CD4-positive, alpha-beta T cell treated with Interleukin-15 for 1 hour (primary cell): ENCODE results near the gene HSD17B14.
A peak's percentile ranks its signal among the peaks of the same experiment; 100 is the strongest.
"Not testable (repeated sequence)": the region's sequence is repeated elsewhere in the genome, so short reads cannot be mapped to it uniquely, and the experiment has no call there.

ENCODE experiments used
- DNase-seq: peaks from one replicate; pipeline ENCODE4 v3.0.0-alpha.2; 2020

HSD17B14 gene

GRCh38 chr19:48796298-48797083, 39.8 kb downstream of the HSD17B14 start:
- DNase-seq: no peak

- no peak for DNase-seq
These were observed 40.6 kb downstream of the HSD17B14 start for GRCh38 chr19:48795685-48796070.

GRCh38 chr19:48795055-48795684, 41.1 kb downstream of the HSD17B14 start:
- peak; percentile 89 for DNase-seq

DNA sequence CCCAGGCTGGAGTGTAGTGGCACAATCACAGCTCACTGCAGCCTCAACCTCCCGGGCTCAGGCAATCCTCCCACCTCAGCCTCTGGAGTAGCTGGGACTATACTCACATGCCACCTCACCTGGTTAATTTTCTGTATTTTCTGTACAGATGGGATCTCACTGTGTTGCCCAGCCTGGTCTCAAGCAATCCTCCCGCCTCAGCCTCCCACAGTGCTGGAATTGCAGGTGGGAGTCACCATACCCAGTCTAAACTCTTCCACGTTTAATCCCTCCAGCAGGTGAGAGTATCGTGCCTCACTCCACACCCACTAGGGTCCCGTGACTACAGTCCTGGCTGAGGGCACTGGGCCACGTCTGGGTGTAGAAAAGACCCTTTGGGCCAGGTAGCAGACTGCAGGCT, 42.0 kb downstream of the HSD17B14 start:
- no peak for DNase-seq

GRCh38 chr19:48793271-48793670, 43.0 kb downstream of the HSD17B14 start:
- no peak for DNase-seq

DNA sequence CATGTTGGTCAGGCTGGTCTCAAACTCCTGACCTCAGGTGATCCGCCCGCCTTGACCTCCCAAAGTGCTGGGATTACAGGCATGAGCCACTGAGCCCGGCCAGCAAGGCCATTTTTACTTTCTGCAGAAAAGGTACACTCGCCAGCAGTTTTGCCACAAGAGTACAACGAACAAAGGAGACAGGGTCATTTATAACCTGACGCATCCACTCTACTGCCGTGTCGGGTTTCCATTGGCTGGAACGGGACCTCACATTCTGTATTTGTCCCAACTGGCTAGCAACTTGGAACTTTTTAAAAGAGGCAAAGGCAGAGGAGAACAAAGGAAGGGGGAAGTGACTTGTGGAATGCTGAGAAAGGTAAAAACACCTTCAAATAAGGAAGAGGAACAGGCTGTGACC, 49.0 kb downstream of the HSD17B14 start:
- not testable (repeated sequence) for DNase-seq

DNA sequence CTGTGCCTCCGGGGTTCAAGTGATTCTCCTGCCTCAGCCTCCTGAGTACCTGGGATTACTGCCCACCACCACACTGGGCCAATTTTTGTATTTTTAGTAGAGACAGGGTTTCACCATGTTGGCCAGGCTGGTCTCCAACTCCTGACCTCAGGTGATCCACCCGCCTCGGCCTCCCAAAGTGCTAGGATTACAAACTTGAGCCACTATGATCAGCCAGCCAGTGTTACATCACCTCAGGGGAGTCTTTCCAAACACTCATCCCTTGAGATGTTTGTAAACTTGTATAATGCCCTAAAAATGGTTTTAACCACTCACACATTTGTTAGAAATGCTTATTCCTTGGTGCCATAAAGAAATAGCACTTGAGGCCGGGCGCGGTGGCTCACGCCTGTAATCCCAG, 49.9 kb downstream of the HSD17B14 start:
- DNase-seq: not testable (repeated sequence)

GRCh38 chr19:48784527-48784926, 51.8 kb downstream of the HSD17B14 start:
- DNase-seq: no peak

DNA sequence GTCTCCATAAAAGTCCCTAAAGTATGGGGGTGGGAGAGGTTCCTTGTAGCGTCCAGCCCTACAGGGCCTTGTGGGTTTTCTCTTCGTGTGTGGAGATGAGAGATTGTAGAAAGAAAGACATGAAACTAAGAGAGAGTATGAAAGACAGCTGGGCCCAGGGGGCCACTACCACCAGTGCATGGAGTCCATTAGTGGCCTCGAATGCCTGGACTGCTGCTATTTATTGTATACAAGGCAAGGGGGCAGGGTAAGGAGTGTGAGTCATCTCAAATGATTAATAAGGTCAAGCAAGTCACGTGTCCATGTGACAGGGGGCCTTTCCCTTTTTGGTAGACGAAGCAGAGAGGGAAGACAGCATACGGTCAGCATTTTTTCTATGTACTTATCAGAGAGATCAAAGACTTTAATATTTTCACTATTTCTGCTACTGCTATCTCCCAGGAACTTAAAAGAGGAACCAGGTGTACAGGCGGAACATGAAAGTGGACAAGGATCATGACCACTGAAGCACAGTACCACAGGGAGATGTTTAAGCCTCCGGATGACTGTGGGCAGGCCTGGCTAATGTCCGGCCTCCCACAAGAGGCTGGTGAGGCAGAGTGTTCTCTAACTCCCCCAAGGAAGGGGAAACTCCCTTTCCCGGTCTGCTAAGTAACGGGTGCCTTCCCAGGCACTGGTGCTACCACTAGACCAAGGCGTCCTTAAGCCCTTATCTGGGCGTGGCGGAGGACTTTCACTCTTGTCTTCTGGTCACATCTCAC, 55.5 kb downstream of the HSD17B14 start:
- peak; percentile 55 for DNase-seq

GRCh38 chr19:48779636-48780035, 56.7 kb downstream of the HSD17B14 start:
- DNase-seq: no peak

- no peak for DNase-seq
These were observed 58.6 kb downstream of the HSD17B14 start for GRCh38 chr19:48777720-48778119.

DNA sequence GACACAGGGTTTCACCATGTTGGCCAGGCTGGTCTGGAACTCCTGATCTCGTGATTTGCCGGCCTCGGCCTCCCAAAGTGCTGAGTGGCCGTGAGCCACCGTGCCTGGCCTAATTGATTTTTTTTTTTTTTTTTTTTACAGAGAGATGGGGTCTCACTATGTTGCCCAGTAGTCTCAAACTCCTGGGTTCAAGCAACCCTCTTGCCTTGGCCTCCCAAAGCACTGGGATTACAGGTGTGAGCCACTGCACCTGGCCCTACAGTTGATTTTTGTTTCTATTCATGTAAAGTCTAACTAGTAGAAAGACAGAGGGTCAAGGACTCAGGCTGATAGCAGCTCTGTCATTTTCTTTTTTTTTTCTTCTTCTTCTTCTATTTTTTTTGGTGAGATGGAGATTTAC, 59.2 kb downstream of the HSD17B14 start:
- no peak for DNase-seq

DNA sequence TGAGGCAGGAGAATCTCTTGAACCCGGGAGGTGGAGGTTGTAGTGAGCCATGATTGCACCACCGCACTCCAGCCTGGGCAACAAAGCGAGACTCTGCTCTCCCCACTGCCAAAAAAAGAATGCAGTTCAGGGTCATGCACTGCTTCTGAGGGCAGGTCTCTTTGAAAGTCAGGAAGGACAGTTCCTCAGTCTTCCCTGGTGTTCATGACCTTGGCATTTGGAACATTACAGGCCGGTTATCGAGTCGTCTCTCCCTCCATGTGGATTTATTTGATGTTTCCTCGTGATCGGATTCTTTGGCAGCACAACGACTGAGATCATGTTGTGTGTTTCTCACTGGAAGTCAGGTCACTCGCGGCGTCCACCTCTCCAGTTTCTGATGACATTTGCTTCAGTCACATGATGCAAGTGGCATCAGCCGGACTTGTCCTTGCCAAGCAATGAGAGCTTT, 63.8 kb downstream of the HSD17B14 start:
- no peak for DNase-seq

DNA sequence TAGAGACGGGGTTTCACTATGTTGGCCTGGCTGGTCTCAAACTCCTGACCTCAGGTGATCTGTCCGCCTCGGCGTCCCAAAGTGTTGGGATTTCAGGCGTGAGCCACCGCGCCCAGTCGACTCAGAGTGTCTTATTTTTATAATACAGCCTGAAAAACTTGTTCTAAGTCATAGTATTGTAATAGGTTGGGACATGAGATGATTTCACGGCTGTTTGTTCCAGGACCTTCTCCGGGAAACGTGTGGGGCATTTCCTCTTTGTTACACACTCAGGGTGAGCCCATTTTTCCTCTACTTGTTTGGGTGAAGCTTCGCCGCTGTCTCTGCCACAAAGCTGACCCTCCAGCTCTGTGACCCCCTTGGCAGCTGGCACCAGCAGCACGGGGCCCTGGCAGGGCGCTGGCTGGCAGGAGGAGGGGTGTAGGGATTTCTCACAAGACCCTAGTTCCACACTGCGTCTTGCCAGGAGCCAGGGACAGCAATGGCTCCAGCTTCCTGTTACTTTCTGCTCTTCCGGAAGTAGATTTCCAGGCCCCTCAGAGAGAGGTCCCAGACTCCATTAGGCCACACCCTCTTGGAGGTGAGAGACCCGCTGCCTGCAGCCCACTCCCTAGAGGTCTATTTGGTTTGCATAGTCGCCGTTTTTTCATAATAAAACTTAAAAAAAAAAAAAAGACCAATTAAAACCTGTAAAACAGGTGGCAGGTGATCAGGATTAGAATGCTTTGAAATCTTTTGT, 65.4 kb downstream of the HSD17B14 start:
- DNase-seq: no peak

- DNase-seq: no peak
These were observed 66.0 kb downstream of the HSD17B14 start for GRCh38 chr19:48770266-48770665.

DNA sequence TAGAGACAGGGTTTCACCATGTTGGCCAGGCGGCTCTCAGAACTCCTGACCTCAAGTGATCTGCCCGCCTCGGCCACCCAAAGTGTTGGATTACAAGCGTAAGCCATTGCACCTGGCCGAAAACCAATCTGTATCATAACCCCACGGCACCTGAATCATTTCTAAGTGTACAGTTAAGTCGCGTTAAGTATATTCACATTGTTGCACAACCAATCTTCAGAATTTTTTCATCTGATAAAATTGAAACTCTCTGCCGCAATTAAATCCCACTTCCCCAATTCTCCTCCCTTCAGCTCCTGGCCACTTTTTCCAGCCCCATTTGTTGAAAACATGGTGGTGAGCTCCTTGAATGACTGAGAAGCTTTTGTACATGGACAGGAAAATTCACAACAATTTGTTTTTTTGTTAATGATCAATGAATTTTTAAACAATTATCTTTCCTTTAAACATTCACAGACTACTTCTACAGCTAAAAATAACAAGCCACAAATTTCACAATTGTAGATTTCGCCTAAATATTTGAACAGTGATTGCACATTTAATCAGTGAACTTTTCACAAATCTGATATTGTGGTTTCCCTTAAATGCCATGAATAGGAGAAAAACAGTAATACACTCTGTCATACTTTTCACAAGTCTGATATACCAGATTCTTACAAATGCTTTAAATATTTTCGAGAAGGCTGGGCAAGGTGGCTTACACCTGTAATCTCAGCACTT, 67.1 kb downstream of the HSD17B14 start:
- no peak for DNase-seq

GRCh38 chr19:48768171-48768753, 68.0 kb downstream of the HSD17B14 start:
- DNase-seq: not testable (repeated sequence)

DNA sequence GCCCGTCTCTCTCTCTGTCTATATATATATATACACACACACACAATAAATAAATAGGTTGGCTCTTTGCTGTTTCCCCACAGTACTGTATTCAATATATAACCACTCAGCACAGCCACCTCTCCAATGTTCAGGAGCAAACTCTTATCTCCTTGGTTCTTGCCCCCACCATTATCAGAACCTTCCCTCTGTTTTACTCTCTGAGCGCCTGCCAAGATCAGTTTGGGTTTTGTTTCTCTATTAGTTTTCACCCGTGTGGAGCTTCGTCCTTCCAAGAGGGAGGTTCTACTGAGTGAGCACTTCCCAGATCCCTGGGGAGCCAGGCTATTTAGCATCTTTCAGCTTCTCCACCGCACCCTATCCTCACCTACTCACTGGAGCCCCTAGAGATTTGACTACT, 70.5 kb downstream of the HSD17B14 start:
- not testable (repeated sequence) for DNase-seq
